Endothelial cell (in vitro differentiated cells): ENCODE results near the gene TRIP6. TPM values are rescaled to one million over a fixed set of nuclear protein-coding genes. Genes with fewer than 3 reads are reported as not detected.

Source experiments
- DNase-seq: peaks from one replicate; pipeline ENCODE4 v3.0.0; 2021; ENCODE audit warnings: low spot score
- H3K27ac Mint-ChIP-seq: one replicate; pipeline ENCODE4 v1.8.0; 2021; ENCODE audit warnings: mixed read lengths, inconsistent platforms; ENCODE audit not compliant: unreplicated experiment
- H3K27me3 Mint-ChIP-seq: one replicate; pipeline ENCODE4 v1.8.0; 2021; ENCODE audit warnings: mild to moderate bottlenecking, moderate library complexity, mixed read lengths, inconsistent platforms; ENCODE audit not compliant: unreplicated experiment
- H3K36me3 Mint-ChIP-seq: one replicate; pipeline ENCODE4 v1.8.0; 2021; ENCODE audit warnings: mild to moderate bottlenecking, low read depth, mixed read lengths, inconsistent platforms; ENCODE audit not compliant: unreplicated experiment
- H3K4me1 Mint-ChIP-seq: one replicate; pipeline ENCODE4 v1.8.0; 2021; ENCODE audit warnings: mild to moderate bottlenecking, mixed read lengths, inconsistent platforms; ENCODE audit not compliant: unreplicated experiment
- H3K4me3 Mint-ChIP-seq: one replicate; pipeline ENCODE4 v1.8.0; 2021; ENCODE audit warnings: mild to moderate bottlenecking, mixed read lengths, inconsistent platforms; ENCODE audit not compliant: unreplicated experiment
- H3K9me3 Mint-ChIP-seq: one replicate; pipeline ENCODE4 v1.8.0; 2021; ENCODE audit warnings: mixed read lengths, inconsistent platforms; ENCODE audit not compliant: unreplicated experiment
- total RNA-seq: library from RNA; stranded (reverse); fragmentation: NEBNext Ultra II Directional; extraction: Animal tissue kit (Norgen Biotek cat#: 25700); gene quantifications from one replicate; pipeline ENCODE4 v1.2.1, GENCODE V29; 2021; ENCODE audit not compliant: unreplicated experiment
- TF ChIP-seq, protein P1 (sequence below): fragments of 200-600 bp; sonication (generic); IDR thresholded peaks from one replicate; pipeline ENCODE4 v1.5.0; 2021; ENCODE audit warnings: antibody characterized with exemption; ENCODE audit not compliant: unreplicated experiment

TRIP6 gene
- total RNA-seq, 1 donor from 2014 or later: 93.8 TPM

- peaks cover 5% of the 10 kb centered on the region for H3K27me3 Mint-ChIP-seq
- no peak for DNase-seq
- TF ChIP-seq, protein P1, sequence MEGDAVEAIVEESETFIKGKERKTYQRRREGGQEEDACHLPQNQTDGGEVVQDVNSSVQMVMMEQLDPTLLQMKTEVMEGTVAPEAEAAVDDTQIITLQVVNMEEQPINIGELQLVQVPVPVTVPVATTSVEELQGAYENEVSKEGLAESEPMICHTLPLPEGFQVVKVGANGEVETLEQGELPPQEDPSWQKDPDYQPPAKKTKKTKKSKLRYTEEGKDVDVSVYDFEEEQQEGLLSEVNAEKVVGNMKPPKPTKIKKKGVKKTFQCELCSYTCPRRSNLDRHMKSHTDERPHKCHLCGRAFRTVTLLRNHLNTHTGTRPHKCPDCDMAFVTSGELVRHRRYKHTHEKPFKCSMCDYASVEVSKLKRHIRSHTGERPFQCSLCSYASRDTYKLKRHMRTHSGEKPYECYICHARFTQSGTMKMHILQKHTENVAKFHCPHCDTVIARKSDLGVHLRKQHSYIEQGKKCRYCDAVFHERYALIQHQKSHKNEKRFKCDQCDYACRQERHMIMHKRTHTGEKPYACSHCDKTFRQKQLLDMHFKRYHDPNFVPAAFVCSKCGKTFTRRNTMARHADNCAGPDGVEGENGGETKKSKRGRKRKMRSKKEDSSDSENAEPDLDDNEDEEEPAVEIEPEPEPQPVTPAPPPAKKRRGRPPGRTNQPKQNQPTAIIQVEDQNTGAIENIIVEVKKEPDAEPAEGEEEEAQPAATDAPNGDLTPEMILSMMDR: no peak
- H3K4me3 Mint-ChIP-seq: no peak overlapping the region
- no peak overlapping the region for H3K27ac Mint-ChIP-seq
- H3K4me1 Mint-ChIP-seq: peaks cover 11% of the 10 kb centered on the region
- H3K36me3 Mint-ChIP-seq: peaks cover 24% of the 10 kb centered on the region
- no peaks in the 10 kb centered on the region for H3K9me3 Mint-ChIP-seq
Observed at GRCh38 chr7:100864263-100864845, 2.8 kb upstream of the TRIP6 start.

GRCh38 chr7:100865372-100865911, 1.7 kb upstream of the TRIP6 start:
- Mint-ChIP-seq H3K36me3 (peaks cover 23% of the 10 kb centered on the region), H3K4me1 (peaks cover 12% of the 10 kb centered on the region), H3K9me3 (no peaks in the 10 kb centered on the region), H3K27me3 (peaks cover 2% of the 10 kb centered on the region), H3K4me3 (peak overlapping the region; percentile 42), H3K27ac (no peak overlapping the region)
- no peak for DNase-seq
- TF ChIP-seq, protein P1: no peak

DNA sequence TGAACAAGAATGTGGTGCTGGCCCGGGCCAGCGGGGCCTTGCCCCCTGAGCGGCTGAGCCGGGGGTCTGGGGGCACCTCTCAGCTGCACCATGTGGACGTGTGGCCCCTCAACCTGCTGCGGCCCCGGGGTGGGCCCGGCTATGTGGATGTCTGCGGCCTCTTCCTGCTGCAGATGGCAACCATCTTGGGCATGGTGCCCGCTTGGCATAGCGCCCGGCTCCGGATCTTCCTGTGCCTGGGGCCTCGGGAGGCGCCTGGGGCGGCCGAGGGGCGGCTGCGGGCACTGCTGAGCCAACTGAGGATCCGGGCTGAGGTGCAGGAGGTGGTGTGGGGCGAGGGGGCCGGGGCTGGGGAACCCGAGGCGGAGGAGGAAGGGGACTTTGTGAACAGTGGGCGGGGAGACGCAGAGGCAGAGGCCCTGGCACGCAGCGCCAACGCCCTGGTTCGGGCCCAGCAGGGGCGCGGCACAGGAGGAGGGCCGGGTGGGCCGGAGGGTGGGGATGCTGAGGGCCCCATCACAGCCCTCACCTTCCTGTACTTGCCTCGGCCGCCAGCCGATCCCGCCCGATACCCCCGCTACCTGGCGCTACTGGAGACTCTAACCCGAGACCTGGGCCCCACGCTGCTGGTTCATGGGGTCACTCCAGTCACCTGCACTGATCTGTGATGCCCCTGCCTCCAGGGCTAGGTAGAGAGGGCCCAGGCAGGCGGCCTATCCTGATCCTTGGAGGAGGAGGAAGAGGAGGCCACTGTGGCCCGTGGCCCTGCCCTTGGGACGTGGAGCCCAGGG, 1.1 kb upstream of the TRIP6 start:
- peaks cover 16% of the 10 kb centered on the region for H3K4me1 Mint-ChIP-seq
- TF ChIP-seq, protein P1: no peak
- peaks cover 20% of the 10 kb centered on the region for H3K36me3 Mint-ChIP-seq
- no peak overlapping the region for H3K27ac Mint-ChIP-seq
- H3K9me3 Mint-ChIP-seq: no peaks in the 10 kb centered on the region
- DNase-seq: no peak
- H3K27me3 Mint-ChIP-seq: peaks cover 5% of the 10 kb centered on the region
- no peak overlapping the region for H3K4me3 Mint-ChIP-seq

DNA sequence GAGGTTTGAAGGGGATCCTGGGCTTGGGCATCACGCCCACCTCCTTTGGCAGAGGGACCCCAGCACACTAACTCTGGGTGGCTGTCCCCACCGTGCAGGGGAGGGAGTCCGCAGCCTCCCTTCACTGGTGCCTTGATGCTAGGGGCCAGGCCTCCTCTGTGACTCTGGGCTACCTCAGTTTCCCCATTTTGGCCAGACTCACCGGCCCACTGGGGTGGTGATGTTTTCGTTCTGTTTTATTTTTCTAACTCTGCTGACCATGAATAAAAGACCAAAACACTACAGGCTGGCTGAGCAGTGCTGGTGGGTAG, 503 bp upstream of the TRIP6 start:
- TF ChIP-seq, protein P1: no peak
- DNase-seq: no peak
- Mint-ChIP-seq H3K27me3 (peaks cover 10% of the 10 kb centered on the region), H3K4me1 (peaks cover 20% of the 10 kb centered on the region), H3K36me3 (peaks cover 24% of the 10 kb centered on the region), H3K9me3 (no peaks in the 10 kb centered on the region), H3K4me3 (peak overlapping the region; percentile 79), H3K27ac (peak overlapping the region; percentile 70)
